HL-60 (cell line): Measurements from ENCODE around the gene FCHO2.

Experiments used
- GABPA ChIP-seq: IDR thresholded peaks from 2 replicates; pipeline ENCODE4 v1.6.1; 2012; ENCODE audit warnings: low read depth
- POLR2AphosphoS5 ChIP-seq: IDR thresholded peaks from 2 replicates; pipeline ENCODE4 v1.6.1; 2012; ENCODE audit warnings: low read depth
- SPI1 ChIP-seq: IDR thresholded peaks from 2 replicates; pipeline ENCODE4 v1.6.1; 2012; ENCODE audit warnings: low read depth, mild to moderate bottlenecking, borderline replicate concordance

DNA sequence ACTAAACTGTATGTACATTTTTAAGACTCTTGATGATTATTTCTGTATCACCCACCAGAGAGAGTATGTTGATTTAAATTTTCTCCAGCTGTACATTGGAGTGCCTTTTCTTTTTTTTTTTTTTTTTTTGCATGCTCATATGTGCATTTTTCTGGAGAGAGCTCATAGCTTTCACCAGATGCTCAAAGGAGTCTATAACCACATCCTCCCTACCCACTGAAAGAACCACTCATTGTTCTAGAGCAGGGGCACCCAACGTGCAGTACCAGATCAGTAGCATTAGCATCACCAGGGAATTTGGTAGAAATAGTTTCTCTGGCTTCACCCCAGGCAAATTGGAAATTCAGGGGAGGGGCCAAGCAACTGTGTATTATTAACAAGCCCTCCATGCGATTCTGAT is 110.6 kb downstream of the FCHO2 start:
- TF ChIP-seq SPI1 (no peak), POLR2AphosphoS5 (no peak), GABPA (no peak)
